Activated naive CD4-positive, alpha-beta T cell treated with anti-CD3 and anti-CD28 coated beads for 36 hours (primary cell): ENCODE results near the gene KYNU. TPM values are rescaled to one million over a fixed set of nuclear protein-coding genes. Genes with fewer than 3 reads are reported as not detected.
"Not testable (repeated sequence)": the region's sequence is repeated elsewhere in the genome, so short reads cannot be mapped to it uniquely, and the experiment has no call there.

ENCODE experiments used
- CTCF ChIA-PET: fragments of 350-600 bp; sonication (Branson Sonifier 250); formaldehyde crosslinking; loops from one replicate; lab custom pipeline; 2021; ENCODE audit warnings: antibody characterized with exemption; lab: Charles Lee
- DNase-seq: peaks from one replicate; pipeline ENCODE4 v3.0.0-alpha.2; 2020
- H3K27ac Mint-ChIP-seq: one replicate; pipeline ENCODE4 v1.8.0; 2021; ENCODE audit warnings: mild to moderate bottlenecking, mixed read lengths
- H3K27me3 Mint-ChIP-seq: one replicate; pipeline ENCODE4 v1.8.0; 2021; ENCODE audit warnings: low read depth, mixed read lengths
- H3K36me3 Mint-ChIP-seq: one replicate; pipeline ENCODE4 v1.8.0; 2021; ENCODE audit warnings: low read depth, mixed read lengths
- H3K4me1 Mint-ChIP-seq: one replicate; pipeline ENCODE4 v1.8.0; 2021; ENCODE audit warnings: low read depth, mixed read lengths
- H3K4me3 Mint-ChIP-seq: one replicate; pipeline ENCODE4 v1.8.0; 2021; ENCODE audit warnings: mild to moderate bottlenecking, moderate library complexity, mixed read lengths
- H3K9me3 Mint-ChIP-seq: one replicate; pipeline ENCODE4 v1.8.0; 2021; ENCODE audit warnings: mixed read lengths
- intact Hi-C: fragments of 100-400 bp; cut with micrococcal nuclease; formaldehyde crosslinking; loops from one replicate; pipeline ENCODE4 v1.15.1; 2023
- total RNA-seq, 2 experiments: library from RNA; stranded (reverse); gene quantifications; one replicate each; pipeline ENCODE4 v1.2.3, GENCODE V29; 2021

KYNU gene
- total RNA-seq, 2 experiments from 2014 or later: not detected

DNA sequence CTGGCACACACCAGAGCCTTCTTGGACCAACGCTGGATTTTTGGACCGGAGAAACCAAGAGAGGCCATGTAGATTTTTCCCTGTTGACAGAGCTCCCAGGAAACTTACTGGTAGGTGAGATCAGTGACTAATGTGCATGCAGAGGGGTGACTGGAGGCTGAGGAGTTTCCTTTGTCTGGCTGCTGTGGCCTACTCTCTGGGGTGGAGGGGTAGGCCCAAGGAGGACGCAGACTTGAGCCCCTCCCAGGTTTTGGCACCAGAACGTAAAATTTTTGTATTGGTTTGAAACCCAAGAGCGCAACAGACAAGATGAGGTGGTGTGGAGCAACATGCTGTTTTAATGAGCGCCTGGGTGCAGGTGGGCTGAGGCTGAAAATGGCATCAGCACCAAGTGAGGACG, 59.2 kb downstream of the KYNU start:
- CTCF ChIA-PET: no interaction called here
- Mint-ChIP-seq H3K9me3 (no peaks in the 10 kb centered on the region), H3K36me3 (no peaks in the 10 kb centered on the region), H3K27ac (no peak overlapping the region), H3K4me1 (no peaks in the 10 kb centered on the region), H3K27me3 (no peaks in the 10 kb centered on the region), H3K4me3 (no peak overlapping the region)
- intact Hi-C loops: no loop called here
- DNase-seq: no peak

GRCh38 chr2:142937347-142937746, 59.9 kb downstream of the KYNU start:
- Mint-ChIP-seq H3K27me3 (no peaks in the 10 kb centered on the region), H3K9me3 (no peaks in the 10 kb centered on the region), H3K36me3 (no peaks in the 10 kb centered on the region), H3K4me3 (no peak overlapping the region), H3K27ac (no peak overlapping the region), H3K4me1 (no peaks in the 10 kb centered on the region)
- DNase-seq: no peak
- intact Hi-C loops: no loop called here
- CTCF ChIA-PET: interaction anchor here (0.6 kb wide), 1 partner anchor 96 kb away, joined by 3 read pairs; no protein-coding TSS in a partner anchor

GRCh38 chr2:142938240-142938639, 60.8 kb downstream of the KYNU start:
- no peaks in the 10 kb centered on the region for H3K27me3 Mint-ChIP-seq
- DNase-seq: no peak
- H3K4me3 Mint-ChIP-seq: no peak overlapping the region
- intact Hi-C loops: no loop called here
- CTCF ChIA-PET: no interaction called here
- no peaks in the 10 kb centered on the region for H3K36me3 Mint-ChIP-seq
- H3K4me1 Mint-ChIP-seq: no peaks in the 10 kb centered on the region
- no peaks in the 10 kb centered on the region for H3K9me3 Mint-ChIP-seq
- H3K27ac Mint-ChIP-seq: no peak overlapping the region

- no peaks in the 10 kb centered on the region for H3K36me3 Mint-ChIP-seq
- H3K27ac Mint-ChIP-seq: no peak overlapping the region
- H3K9me3 Mint-ChIP-seq: no peaks in the 10 kb centered on the region
- H3K4me1 Mint-ChIP-seq: no peaks in the 10 kb centered on the region
- no peak overlapping the region for H3K4me3 Mint-ChIP-seq
- no peak for DNase-seq
- H3K27me3 Mint-ChIP-seq: no peaks in the 10 kb centered on the region
- intact Hi-C loops: no loop called here
- CTCF ChIA-PET: no interaction called here
Measured at GRCh38 chr2:142940606-142941223, 63.3 kb downstream of the KYNU start.

GRCh38 chr2:142942690-142943089, 65.2 kb downstream of the KYNU start:
- Mint-ChIP-seq H3K36me3 (no peaks in the 10 kb centered on the region), H3K27ac (no peak overlapping the region), H3K4me1 (no peaks in the 10 kb centered on the region), H3K4me3 (no peak overlapping the region), H3K27me3 (no peaks in the 10 kb centered on the region), H3K9me3 (no peaks in the 10 kb centered on the region)
- CTCF ChIA-PET: no interaction called here
- DNase-seq: no peak
- intact Hi-C loops: no loop called here

GRCh38 chr2:142944264-142944663, 66.8 kb downstream of the KYNU start:
- no peak overlapping the region for H3K4me3 Mint-ChIP-seq
- CTCF ChIA-PET: no interaction called here
- intact Hi-C loops: no loop called here
- H3K27me3 Mint-ChIP-seq: no peaks in the 10 kb centered on the region
- H3K9me3 Mint-ChIP-seq: no peaks in the 10 kb centered on the region
- H3K4me1 Mint-ChIP-seq: no peaks in the 10 kb centered on the region
- no peak overlapping the region for H3K27ac Mint-ChIP-seq
- H3K36me3 Mint-ChIP-seq: no peaks in the 10 kb centered on the region
- no peak for DNase-seq

DNA sequence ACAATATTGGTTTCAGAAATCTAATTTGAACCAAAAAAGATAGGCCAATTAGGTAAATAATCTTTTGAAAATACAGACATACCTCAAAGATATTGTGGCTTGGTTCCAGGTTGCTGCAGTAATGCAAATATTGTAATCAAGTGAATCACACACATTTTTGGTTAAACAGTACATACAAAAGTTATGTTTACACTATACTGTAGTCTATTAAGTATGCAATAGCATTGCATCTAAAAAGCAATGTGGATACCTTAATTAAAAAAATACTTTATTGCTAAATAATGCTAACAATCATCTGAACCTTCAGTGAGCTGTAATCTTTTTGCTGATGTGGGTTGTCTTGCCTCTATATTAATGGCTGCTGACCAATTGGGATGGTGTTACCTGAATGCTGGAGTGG, 67.3 kb downstream of the KYNU start:
- no peak for DNase-seq
- no peaks in the 10 kb centered on the region for H3K9me3 Mint-ChIP-seq
- H3K4me1 Mint-ChIP-seq: no peaks in the 10 kb centered on the region
- no peaks in the 10 kb centered on the region for H3K36me3 Mint-ChIP-seq
- no peak overlapping the region for H3K4me3 Mint-ChIP-seq
- intact Hi-C loops: no loop called here
- H3K27ac Mint-ChIP-seq: no peak overlapping the region
- CTCF ChIA-PET: no interaction called here
- peaks cover 1% of the 10 kb centered on the region for H3K27me3 Mint-ChIP-seq

- no peak overlapping the region for H3K27ac Mint-ChIP-seq
- peaks cover 2% of the 10 kb centered on the region for H3K9me3 Mint-ChIP-seq
- CTCF ChIA-PET: interaction anchor here (1.3 kb wide), 1 partner anchor 42 kb away, joined by 4 read pairs; no protein-coding TSS in a partner anchor
- H3K36me3 Mint-ChIP-seq: no peaks in the 10 kb centered on the region
- peaks cover 2% of the 10 kb centered on the region for H3K27me3 Mint-ChIP-seq
- no peak for DNase-seq
- H3K4me1 Mint-ChIP-seq: no peaks in the 10 kb centered on the region
- H3K4me3 Mint-ChIP-seq: no peak overlapping the region
- intact Hi-C loops: no loop called here
Measured at GRCh38 chr2:142946941-142947340, 69.5 kb downstream of the KYNU start.

GRCh38 chr2:142948723-142949122, 71.3 kb downstream of the KYNU start:
- H3K4me1 Mint-ChIP-seq, CTCF ChIA-PET, H3K4me3 Mint-ChIP-seq, H3K27ac Mint-ChIP-seq, DNase-seq, H3K27me3 Mint-ChIP-seq, H3K9me3 Mint-ChIP-seq, H3K36me3 Mint-ChIP-seq, intact Hi-C loops: not testable (repeated sequence)

GRCh38 chr2:142950323-142950722, 72.9 kb downstream of the KYNU start:
- H3K4me3 Mint-ChIP-seq, H3K27me3 Mint-ChIP-seq, intact Hi-C loops, H3K4me1 Mint-ChIP-seq, H3K27ac Mint-ChIP-seq, DNase-seq, CTCF ChIA-PET, H3K9me3 Mint-ChIP-seq, H3K36me3 Mint-ChIP-seq: not testable (repeated sequence)

DNA sequence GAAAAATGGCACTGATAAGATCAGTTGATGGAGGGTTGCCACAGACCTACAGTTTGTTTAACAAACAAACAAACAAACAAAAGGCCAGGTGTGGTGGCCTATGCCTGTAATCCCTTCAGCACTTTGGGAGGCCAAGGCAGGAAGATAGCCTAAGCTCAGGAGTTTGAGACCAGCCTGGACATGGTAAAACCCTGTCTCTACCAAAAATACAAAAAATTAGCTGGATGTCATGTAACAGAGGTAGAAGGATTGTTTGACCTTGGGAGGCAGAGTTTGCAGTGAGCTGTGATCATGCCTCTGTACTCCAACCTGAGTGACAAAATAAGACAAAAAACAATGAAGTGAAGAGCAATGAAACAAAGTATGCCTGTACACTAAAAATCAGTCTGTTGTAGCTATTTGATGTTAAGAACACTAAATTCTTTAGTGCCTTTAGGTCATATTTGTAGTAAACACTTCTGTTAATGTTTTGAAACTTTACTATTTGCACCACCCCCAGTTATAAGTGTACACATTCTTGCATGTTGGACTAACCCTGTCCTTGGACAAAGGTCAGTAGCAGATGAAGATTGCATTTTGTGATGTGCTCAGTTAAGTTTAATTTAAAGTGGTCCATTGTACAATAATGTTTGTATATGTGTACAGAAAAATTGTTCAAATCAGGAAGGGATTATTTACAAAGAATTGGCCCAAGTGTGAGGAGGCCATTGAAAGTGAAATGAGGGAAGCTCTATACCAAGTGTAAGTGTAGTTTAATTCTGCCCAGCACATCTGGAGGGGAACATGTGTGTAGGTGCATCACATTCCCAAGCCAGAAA, 73.9 kb downstream of the KYNU start:
- Mint-ChIP-seq H3K27me3 (peaks cover 2% of the 10 kb centered on the region), H3K4me1 (no peaks in the 10 kb centered on the region), H3K36me3 (no peaks in the 10 kb centered on the region), H3K27ac (no peak overlapping the region), H3K4me3 (no peak overlapping the region), H3K9me3 (peaks cover 2% of the 10 kb centered on the region)
- DNase-seq: no peak
- CTCF ChIA-PET: no interaction called here
- intact Hi-C loops: no loop called here

GRCh38 chr2:142952018-142952417, 74.6 kb downstream of the KYNU start:
- intact Hi-C loops: no loop called here
- H3K36me3 Mint-ChIP-seq: no peaks in the 10 kb centered on the region
- DNase-seq: no peak
- peaks cover 2% of the 10 kb centered on the region for H3K27me3 Mint-ChIP-seq
- no peak overlapping the region for H3K27ac Mint-ChIP-seq
- CTCF ChIA-PET: no interaction called here
- H3K9me3 Mint-ChIP-seq: peaks cover 2% of the 10 kb centered on the region
- H3K4me3 Mint-ChIP-seq: no peak overlapping the region
- no peaks in the 10 kb centered on the region for H3K4me1 Mint-ChIP-seq
